AG09309 (cell line): ENCODE data around the gene MCTP1.

Experiments used
- DNase-seq: peaks from one replicate; pipeline ENCODE4 v3.0.0-alpha.2; 2010; ENCODE audit warnings: low read depth
- H3K4me3 ChIP-seq: 2 replicates; pipeline ENCODE4 v1.5.1; 2011; ENCODE audit warnings: mild to moderate bottlenecking, low read depth, low read length, moderate library complexity; ENCODE audit not compliant: control insufficient read depth
- TF ChIP-seq, protein P1 (sequence below): IDR thresholded peaks from 2 replicates; pipeline ENCODE4 v1.5.1; 2011; ENCODE audit warnings: mild to moderate bottlenecking, low read depth, low read length, inconsistent platforms; ENCODE audit not compliant: insufficient read depth, control insufficient read depth; ENCODE audit errors: missing control alignments

The MCTP1 gene

DNA sequence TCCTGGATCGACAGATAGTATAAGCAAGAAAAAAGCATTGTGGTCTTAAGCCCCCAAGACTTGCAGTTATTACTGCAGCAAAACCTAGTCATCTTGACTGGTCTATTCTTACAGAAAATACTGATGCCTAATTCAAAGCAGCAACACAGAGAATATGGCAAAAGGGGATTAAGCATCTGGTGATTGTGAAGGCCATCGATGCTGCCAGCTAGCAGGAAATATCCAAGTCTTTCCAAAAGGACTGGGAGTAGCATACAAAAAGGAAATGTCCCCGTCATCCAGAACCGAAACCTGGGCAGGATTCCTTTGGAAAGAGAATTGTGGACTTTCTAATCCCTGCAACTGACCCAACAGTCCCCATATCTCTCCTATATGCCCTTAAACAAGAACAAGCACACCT, 534.2 kb downstream of the MCTP1 start:
- DNase-seq: no peak
- TF ChIP-seq, protein P1, sequence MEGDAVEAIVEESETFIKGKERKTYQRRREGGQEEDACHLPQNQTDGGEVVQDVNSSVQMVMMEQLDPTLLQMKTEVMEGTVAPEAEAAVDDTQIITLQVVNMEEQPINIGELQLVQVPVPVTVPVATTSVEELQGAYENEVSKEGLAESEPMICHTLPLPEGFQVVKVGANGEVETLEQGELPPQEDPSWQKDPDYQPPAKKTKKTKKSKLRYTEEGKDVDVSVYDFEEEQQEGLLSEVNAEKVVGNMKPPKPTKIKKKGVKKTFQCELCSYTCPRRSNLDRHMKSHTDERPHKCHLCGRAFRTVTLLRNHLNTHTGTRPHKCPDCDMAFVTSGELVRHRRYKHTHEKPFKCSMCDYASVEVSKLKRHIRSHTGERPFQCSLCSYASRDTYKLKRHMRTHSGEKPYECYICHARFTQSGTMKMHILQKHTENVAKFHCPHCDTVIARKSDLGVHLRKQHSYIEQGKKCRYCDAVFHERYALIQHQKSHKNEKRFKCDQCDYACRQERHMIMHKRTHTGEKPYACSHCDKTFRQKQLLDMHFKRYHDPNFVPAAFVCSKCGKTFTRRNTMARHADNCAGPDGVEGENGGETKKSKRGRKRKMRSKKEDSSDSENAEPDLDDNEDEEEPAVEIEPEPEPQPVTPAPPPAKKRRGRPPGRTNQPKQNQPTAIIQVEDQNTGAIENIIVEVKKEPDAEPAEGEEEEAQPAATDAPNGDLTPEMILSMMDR: no peak
- H3K4me3 ChIP-seq: no peak overlapping the region

DNA sequence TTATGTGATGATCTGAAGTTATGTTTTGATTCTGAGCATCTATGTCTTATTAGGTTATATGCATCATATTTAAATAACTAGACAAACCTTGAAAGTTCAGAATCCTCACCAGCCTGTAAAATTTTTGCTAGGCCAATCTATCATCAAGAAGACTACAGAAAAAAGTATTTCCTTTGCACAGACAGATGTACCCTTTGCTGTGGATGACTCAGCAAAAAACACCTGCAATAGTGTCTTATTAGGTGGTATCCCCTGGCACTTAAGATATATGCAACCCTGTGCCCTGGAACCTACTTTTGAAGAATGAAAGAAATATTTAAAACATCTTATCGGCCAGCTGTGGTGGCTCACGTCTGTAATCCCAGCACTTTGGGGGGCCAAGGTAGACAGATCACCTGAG, 535.9 kb downstream of the MCTP1 start:
- DNase-seq: no peak
- H3K4me3 ChIP-seq: no peak overlapping the region
- TF ChIP-seq, protein P1: no peak

DNA sequence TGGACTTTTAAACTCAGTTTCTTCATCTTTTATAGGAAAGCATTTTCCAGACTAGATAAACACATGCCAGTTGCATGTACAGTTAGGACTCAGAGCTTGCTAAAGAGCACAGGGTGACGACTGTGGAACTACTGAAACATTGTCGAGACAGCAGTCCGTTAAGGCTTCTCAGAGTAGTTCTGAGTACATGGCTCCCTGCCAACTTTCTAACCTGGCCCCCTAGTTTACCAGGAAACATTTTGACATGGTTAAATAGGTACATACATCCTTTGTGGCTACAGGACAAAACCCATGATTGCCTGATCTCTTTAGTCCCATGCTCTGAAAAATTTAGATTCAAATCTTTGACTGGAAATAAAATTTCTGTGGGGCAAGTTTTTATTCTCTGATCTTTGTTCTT, 536.7 kb downstream of the MCTP1 start:
- TF ChIP-seq, protein P1: no peak
- H3K4me3 ChIP-seq: no peak overlapping the region
- DNase-seq: no peak

DNA sequence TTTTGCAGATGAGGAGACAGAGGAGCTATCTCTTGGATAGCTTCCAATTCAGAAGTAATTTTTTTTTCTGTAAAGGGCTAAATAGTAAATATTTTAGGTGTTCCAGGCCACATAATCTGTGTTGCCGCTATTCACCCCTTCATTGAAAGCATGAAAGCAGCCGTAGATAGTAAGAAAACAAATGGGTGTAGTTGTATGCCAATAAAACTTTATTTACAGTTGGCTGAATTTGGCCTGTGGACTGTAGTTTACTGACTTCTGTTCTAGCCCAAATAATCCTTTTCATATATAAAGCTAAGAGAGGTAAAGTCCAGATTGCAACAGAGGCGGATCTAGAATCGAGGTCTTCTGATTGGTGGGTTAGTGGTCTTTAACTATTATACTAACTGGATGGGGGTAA, 537.5 kb downstream of the MCTP1 start:
- TF ChIP-seq, protein P1: no peak
- no peak overlapping the region for H3K4me3 ChIP-seq
- DNase-seq: no peak

DNA sequence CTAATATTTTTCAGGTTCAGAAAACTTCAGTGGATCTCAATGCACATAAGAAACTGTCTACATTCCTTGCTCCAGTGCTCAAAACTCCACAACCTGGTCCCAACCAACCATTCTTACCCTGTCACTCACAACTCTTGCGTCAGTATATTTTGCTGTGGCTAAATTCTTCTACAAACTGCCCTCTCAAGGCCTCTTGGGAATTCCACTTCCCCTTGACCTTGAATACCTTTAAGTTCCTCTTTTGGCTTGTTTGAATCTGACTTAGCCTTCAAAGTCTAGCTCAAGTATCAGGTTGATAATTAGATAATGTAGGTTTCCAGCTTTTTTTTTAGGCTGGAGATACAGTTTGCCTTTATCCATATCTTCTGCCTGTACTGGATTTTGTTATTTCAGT, 538.2 kb downstream of the MCTP1 start:
- DNase-seq: no peak
- TF ChIP-seq, protein P1: no peak
- no peak overlapping the region for H3K4me3 ChIP-seq

DNA sequence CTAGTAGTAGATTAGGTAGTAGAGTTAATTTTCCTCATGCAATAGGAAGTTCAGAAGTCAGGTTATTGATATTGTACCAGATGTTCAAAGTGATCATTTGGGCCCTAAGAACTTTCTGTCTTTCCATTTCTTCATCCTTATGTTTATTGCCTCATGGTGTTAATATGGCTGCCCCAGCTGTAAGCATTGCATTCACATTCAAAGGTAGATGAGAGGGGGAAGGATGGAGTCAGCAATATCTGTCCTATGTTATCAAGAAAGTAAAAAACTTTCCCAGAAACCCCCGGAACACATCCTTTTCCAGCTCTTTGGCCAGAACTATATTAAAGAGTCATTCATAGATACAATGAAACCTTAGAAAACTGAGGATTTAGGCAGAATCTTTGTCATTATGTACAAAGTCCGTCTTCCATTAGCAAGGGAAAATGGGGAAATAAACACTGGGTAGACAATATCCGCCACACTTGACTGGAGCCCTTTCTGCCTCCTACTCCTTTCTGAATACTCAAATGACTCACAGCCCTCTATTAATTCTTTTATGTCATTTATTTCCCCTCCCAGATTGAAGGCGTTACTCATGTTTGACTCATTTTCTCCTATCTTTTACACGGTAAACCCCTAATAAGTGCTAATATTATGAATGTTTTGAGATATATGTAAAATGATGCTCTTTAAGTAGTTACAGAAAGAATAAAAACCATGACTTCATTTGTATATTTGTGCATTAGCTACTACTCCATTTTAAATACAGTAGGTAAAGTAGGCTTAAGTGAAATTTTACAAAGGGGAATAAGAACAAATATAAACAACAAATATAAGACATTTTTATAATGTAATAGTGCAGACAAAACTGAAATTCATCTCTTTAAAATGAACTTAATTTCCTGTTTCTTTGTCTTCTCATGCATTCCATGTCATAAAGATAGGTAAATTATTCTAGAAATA, 538.8 kb downstream of the MCTP1 start:
- DNase-seq: no peak
- no peak overlapping the region for H3K4me3 ChIP-seq
- TF ChIP-seq, protein P1: no peak
